Chondrocyte (in vitro differentiated cells): ENCODE results near the gene GNB2. TPM values are rescaled to one million over a fixed set of nuclear protein-coding genes. Genes with fewer than 3 reads are reported as not detected.

Experiments
- DNase-seq: peaks from one replicate; pipeline ENCODE4 v3.0.0; 2021; ENCODE audit warnings: mixed read lengths, low spot score
- H3K27ac Mint-ChIP-seq: one replicate; pipeline ENCODE4 v1.8.0; 2021; ENCODE audit warnings: mild to moderate bottlenecking, moderate library complexity, mixed read lengths; ENCODE audit not compliant: unreplicated experiment
- H3K27me3 Mint-ChIP-seq: 2 replicates; pipeline ENCODE4 v1.8.0; 2021; ENCODE audit warnings: low read depth, mixed read lengths
- H3K36me3 Mint-ChIP-seq: 2 replicates; pipeline ENCODE4 v1.8.0; 2021; ENCODE audit warnings: low read depth, mixed read lengths
- H3K4me1 Mint-ChIP-seq: 2 replicates; pipeline ENCODE4 v1.8.0; 2021; ENCODE audit warnings: low read depth, mild to moderate bottlenecking, mixed read lengths
- H3K4me3 Mint-ChIP-seq: one replicate; pipeline ENCODE4 v1.8.0; 2021; ENCODE audit warnings: mild to moderate bottlenecking, moderate library complexity, mixed read lengths; ENCODE audit not compliant: unreplicated experiment
- H3K9me3 Mint-ChIP-seq: 2 replicates; pipeline ENCODE4 v1.8.0; 2021; ENCODE audit warnings: low read depth, mixed read lengths
- CTCF ChIP-seq: fragments of 200-600 bp; sonication (generic); IDR thresholded peaks from 2 replicates; pipeline ENCODE4 v1.5.0; 2021; ENCODE audit warnings: antibody characterized with exemption, mild to moderate bottlenecking, moderate library complexity
- total RNA-seq: library from RNA; stranded (reverse); gene quantifications from 3 replicates; pipeline ENCODE4 v1.2.1, GENCODE V29; 2021

The GNB2 gene
- total RNA-seq, 1 donor from 2014 or later, result 202 TPM

GRCh38 chr7:100670074-100670473, 3.5 kb upstream of the GNB2 start:
- H3K4me3 Mint-ChIP-seq, result no peak overlapping the region
- H3K9me3 Mint-ChIP-seq, result no peaks in the 10 kb centered on the region
- peaks cover 13% of the 10 kb centered on the region for H3K27me3 Mint-ChIP-seq
- TF ChIP-seq CTCF, result no peak
- H3K36me3 Mint-ChIP-seq, result no peaks in the 10 kb centered on the region
- H3K4me1 Mint-ChIP-seq, result peaks cover 2% of the 10 kb centered on the region
- no peak for DNase-seq
- H3K27ac Mint-ChIP-seq, result no peak overlapping the region

GRCh38 chr7:100671353-100672327, 1.9 kb upstream of the GNB2 start:
- H3K4me1 Mint-ChIP-seq, result peaks cover 6% of the 10 kb centered on the region
- no peak for DNase-seq
- TF ChIP-seq CTCF, result no peak
- H3K27me3 Mint-ChIP-seq, result peaks cover 4% of the 10 kb centered on the region
- no peak overlapping the region for H3K27ac Mint-ChIP-seq
- no peaks in the 10 kb centered on the region for H3K36me3 Mint-ChIP-seq
- H3K4me3 Mint-ChIP-seq, result no peak overlapping the region
- H3K9me3 Mint-ChIP-seq, result no peaks in the 10 kb centered on the region

- H3K4me1 Mint-ChIP-seq, result peaks cover 6% of the 10 kb centered on the region
- peaks cover 4% of the 10 kb centered on the region for H3K36me3 Mint-ChIP-seq
- no peaks in the 10 kb centered on the region for H3K9me3 Mint-ChIP-seq
- peak overlapping the region; percentile 93 for H3K4me3 Mint-ChIP-seq
- peaks cover 3% of the 10 kb centered on the region for H3K27me3 Mint-ChIP-seq
- TF ChIP-seq CTCF, result no peak
- H3K27ac Mint-ChIP-seq, result peak overlapping the region; percentile 88
- no peak for DNase-seq
Measured at GRCh38 chr7:100673942-100674410, 436 bp downstream of the GNB2 start.

GRCh38 chr7:100674411-100675104, 1.0 kb downstream of the GNB2 start:
- peaks cover 6% of the 10 kb centered on the region for H3K4me1 Mint-ChIP-seq
- H3K27me3 Mint-ChIP-seq, result peaks cover 3% of the 10 kb centered on the region
- H3K9me3 Mint-ChIP-seq, result no peaks in the 10 kb centered on the region
- DNase-seq, result no peak
- no peak for TF ChIP-seq CTCF
- peaks cover 7% of the 10 kb centered on the region for H3K36me3 Mint-ChIP-seq
- H3K4me3 Mint-ChIP-seq, result peak overlapping the region; percentile 93
- H3K27ac Mint-ChIP-seq, result peak overlapping the region; percentile 88

- no peak for TF ChIP-seq CTCF
- H3K9me3 Mint-ChIP-seq, result no peaks in the 10 kb centered on the region
- H3K4me3 Mint-ChIP-seq, result peak overlapping the region; percentile 93
- DNase-seq, result no peak
- peaks cover 6% of the 10 kb centered on the region for H3K4me1 Mint-ChIP-seq
- H3K27ac Mint-ChIP-seq, result peak overlapping the region; percentile 88
- H3K27me3 Mint-ChIP-seq, result no peaks in the 10 kb centered on the region
- H3K36me3 Mint-ChIP-seq, result peaks cover 7% of the 10 kb centered on the region
Measured at GRCh38 chr7:100675105-100675451, 1.5 kb downstream of the GNB2 start.
